GM12873 (cell line): Measurements from ENCODE around the gene JADE1.
A peak's percentile ranks its signal among the peaks of the same experiment; 100 is the strongest.

ENCODE experiments used
- TF ChIP-seq, protein P1 (sequence below): IDR thresholded peaks from 2 replicates; pipeline ENCODE4 v1.5.1; 2012; ENCODE audit warnings: low read depth, mild to moderate bottlenecking, moderate library complexity, low read length, control low read depth; ENCODE audit not compliant: insufficient read depth; ENCODE audit errors: missing control alignments

The JADE1 gene

DNA sequence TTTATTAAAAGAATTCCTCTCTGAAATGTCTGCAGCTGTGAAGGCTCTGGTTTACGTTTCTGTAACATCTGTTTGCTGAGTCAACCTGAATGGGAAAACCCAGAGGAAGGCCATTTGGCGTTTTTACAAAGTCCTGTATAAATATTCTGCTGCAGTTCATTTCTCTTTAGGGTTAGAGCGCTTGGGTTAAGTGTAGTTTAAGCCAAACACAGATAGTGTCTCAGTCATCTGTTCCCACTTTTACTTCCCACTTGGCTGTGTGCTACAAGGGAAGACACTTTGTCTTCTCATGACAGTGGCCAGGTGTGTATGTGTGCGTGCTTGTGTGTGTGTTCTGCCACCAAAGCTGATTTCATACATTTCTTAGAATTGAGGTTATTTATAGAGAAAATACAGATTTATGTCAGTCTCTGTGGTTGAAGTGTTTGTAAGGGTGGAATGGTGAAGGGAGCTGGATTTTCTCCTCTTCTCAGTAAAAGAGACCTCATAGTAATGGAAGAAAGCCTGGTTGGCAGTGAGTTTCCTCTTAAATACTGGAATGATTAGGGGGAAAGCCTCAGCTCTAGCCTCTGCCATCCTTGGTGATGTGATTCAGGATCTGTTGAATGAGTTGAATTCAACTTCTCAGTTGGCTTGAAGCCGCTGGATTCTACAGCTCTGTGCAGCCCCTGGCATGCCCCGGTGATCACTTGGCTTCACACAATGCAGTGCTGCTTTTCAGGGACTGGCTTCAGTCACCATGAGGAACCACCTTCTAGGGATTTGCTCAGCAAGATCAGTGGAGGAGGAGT lies 50.6 kb downstream of the JADE1 start:
- TF ChIP-seq, protein P1, sequence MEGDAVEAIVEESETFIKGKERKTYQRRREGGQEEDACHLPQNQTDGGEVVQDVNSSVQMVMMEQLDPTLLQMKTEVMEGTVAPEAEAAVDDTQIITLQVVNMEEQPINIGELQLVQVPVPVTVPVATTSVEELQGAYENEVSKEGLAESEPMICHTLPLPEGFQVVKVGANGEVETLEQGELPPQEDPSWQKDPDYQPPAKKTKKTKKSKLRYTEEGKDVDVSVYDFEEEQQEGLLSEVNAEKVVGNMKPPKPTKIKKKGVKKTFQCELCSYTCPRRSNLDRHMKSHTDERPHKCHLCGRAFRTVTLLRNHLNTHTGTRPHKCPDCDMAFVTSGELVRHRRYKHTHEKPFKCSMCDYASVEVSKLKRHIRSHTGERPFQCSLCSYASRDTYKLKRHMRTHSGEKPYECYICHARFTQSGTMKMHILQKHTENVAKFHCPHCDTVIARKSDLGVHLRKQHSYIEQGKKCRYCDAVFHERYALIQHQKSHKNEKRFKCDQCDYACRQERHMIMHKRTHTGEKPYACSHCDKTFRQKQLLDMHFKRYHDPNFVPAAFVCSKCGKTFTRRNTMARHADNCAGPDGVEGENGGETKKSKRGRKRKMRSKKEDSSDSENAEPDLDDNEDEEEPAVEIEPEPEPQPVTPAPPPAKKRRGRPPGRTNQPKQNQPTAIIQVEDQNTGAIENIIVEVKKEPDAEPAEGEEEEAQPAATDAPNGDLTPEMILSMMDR = no peak

DNA sequence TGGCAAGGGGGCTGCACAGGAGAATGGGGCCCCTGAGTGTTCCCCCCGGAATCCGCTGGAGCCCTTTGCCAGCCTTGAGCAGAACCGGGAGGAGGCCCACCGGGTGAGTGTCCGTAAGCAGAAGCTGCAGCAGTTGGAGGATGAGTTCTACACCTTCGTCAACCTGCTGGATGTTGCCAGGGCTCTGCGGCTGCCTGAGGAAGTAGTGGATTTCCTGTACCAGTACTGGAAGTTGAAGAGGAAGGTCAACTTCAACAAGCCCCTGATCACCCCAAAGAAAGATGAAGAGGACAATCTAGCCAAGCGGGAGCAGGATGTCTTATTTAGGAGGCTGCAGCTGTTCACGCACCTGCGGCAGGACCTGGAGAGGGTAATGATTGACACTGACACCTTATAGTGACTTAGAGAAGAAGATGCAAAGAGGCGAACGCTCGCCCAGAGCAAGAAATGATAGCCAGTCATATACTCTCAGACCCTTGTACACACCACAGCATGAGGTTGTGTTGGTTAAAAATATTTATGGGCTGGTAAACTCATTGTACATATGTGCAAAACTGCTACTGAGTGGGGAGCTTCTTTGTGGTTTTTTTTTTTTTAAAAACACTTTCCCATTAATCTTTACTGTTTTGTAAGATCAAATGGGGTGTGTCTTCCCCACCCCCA lies 52.5 kb downstream of the JADE1 start:
- TF ChIP-seq, protein P1 = no peak

DNA sequence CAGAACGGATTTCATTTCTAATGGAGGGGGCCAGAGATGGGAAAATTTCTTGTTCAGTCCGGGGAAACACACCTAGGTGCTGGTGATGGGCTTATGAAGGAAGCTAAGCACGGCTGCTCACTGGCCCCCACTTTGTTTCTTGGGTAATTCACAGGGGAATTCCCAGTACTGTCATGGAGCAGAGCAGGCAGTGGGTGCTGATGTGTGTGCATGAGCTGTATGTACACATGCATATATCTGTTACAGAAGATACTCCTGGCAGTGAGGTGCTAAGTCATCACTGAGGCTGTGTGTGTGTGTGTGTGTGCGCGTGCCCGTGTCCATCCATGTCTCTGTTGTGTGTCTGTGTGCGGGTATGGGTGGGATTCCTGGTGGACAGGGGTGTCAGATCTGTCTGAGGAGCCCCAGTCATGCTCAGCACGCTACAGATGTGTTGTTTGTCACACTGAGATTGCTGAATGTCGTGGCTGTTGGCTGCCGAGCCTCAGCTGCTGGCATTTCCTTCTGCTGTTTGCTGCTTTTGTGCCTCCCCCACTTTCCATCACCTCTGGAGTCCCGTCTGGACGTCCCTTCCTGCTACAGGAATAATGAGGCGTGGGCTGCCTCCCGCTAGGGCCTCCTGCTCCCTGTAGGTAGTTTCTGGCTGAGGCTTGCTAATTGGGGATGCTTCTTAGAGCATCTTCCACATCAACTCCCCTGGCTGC lies 53.3 kb downstream of the JADE1 start:
- TF ChIP-seq, protein P1 = no peak

DNA sequence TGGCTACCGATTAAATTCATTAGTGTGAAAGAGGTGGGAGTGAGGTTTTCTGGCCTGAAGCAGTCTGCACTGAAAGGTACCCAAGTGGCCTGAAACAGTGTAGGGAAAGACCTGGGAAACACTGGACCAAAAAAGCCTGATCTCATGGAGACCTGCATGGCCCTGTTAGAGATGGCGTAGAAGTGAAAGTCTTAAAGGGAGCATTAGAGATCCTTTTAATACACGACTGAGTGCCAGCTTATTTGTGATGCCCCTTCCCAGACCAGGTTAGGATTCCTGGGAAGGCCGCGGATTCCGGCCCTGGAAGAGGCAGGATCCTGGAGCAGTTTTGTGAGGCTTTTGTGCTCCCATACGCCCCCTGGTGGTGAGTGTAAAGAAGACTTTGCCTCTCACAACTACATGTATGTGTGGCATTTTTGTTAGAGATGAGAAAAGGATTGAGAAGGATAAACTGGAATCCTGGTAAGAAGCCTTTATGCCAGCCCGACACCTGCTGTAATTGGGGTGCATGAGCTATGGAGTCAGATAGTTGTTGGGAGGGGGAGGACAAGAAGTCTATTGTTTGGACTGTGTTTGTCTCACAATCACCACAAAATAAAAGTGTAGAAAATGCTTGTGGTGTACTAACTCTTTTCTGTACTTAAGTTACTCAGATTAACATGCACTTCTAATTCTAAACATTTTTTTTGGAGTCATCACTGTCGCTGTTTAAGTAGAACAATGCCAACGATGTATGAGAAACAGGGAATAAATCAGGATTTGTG lies 54.0 kb downstream of the JADE1 start:
- TF ChIP-seq, protein P1 = peak; percentile 88

DNA sequence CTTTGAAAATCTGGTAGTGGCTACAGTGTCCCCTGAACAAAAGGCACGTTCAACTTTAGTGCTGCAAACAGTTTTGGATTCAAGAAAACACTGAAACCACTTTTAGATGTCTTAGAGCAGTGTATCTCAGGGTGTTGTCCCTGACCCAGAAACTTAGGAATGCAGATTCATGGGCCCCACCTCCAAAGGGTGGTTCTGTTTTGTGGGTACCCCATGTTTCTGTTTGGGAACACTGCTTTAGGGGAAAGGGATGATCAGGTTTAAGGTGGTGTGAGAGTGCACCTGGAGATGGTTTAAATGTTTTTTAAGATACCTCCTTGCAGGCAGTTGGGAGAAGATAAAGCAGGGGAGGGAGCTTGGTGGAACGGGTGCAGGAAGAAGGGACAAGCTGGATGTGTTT lies 55.6 kb downstream of the JADE1 start:
- TF ChIP-seq, protein P1 = no peak

DNA sequence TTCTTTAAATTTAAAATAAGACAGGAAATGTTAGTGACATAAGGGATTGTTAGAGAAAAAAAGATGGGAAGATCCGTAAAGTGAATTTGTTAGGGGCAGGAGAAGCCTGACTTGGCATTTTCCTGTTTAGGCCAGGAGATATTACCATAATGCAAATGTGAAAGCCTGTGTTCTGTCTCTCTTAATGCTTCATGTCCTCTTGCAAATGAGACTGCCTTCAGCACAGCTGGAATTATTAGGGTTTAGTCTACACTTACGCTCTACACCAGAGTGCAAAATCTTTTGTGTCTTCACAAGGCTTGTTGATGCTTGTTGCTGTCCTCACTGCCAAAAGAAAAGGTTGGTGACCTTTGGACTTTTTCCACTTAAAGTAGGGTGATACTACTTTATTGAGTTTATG lies 56.8 kb downstream of the JADE1 start:
- TF ChIP-seq, protein P1 = no peak
